GM21717 (cell line): Measurements from ENCODE around the gene VSIG10L2.
"Not testable (repeated sequence)": the region's sequence is repeated elsewhere in the genome, so short reads cannot be mapped to it uniquely, and the experiment has no call there.

Experiments
- ATAC-seq: cut with Tn5 transposase; IDR thresholded peaks from one replicate; pipeline ENCODE4 v1.9.1; 2021; ENCODE audit warnings: mild to moderate bottlenecking, moderate library complexity; ENCODE audit not compliant: unreplicated experiment

VSIG10L2 gene

GRCh38 chr11:125959511-125959910 lies 13.7 kb downstream of the VSIG10L2 start:
- ATAC-seq, result no peak

GRCh38 chr11:125959931-125960330 lies 14.1 kb downstream of the VSIG10L2 start:
- no peak for ATAC-seq

GRCh38 chr11:125960771-125961170 lies 14.9 kb downstream of the VSIG10L2 start:
- ATAC-seq, result no peak

GRCh38 chr11:125967515-125967914 lies 21.7 kb downstream of the VSIG10L2 start:
- ATAC-seq, result no peak

GRCh38 chr11:125968354-125968753 lies 22.5 kb downstream of the VSIG10L2 start:
- ATAC-seq, result no peak

GRCh38 chr11:125971618-125972017 lies 25.8 kb downstream of the VSIG10L2 start:
- ATAC-seq, result no peak

GRCh38 chr11:125974284-125974683 lies 28.4 kb downstream of the VSIG10L2 start:
- no peak for ATAC-seq

GRCh38 chr11:125975634-125976033 lies 29.8 kb downstream of the VSIG10L2 start:
- no peak for ATAC-seq

GRCh38 chr11:125976156-125976555 lies 30.3 kb downstream of the VSIG10L2 start:
- ATAC-seq, result no peak

GRCh38 chr11:125977333-125977732 lies 31.5 kb downstream of the VSIG10L2 start:
- no peak for ATAC-seq

GRCh38 chr11:125978181-125978716 lies 32.4 kb downstream of the VSIG10L2 start:
- no peak for ATAC-seq

- ATAC-seq, result no peak
Observed at GRCh38 chr11:125978778-125979407, 33.0 kb downstream of the VSIG10L2 start.

- no peak for ATAC-seq
Observed at GRCh38 chr11:125979511-125979910, 33.7 kb downstream of the VSIG10L2 start.

GRCh38 chr11:125980436-125980835 lies 34.6 kb downstream of the VSIG10L2 start:
- no peak for ATAC-seq

GRCh38 chr11:125982348-125982730 lies 36.5 kb downstream of the VSIG10L2 start:
- no peak for ATAC-seq

- ATAC-seq, result not testable (repeated sequence)
Observed at GRCh38 chr11:125985956-125986355, 40.1 kb downstream of the VSIG10L2 start.

GRCh38 chr11:125987066-125987641 lies 41.3 kb downstream of the VSIG10L2 start:
- no peak for ATAC-seq

- no peak for ATAC-seq
Observed at GRCh38 chr11:125990244-125990643, 44.4 kb downstream of the VSIG10L2 start.

GRCh38 chr11:125992893-125993292 lies 47.0 kb downstream of the VSIG10L2 start:
- no peak for ATAC-seq

GRCh38 chr11:125994509-125994908 lies 48.7 kb downstream of the VSIG10L2 start:
- no peak for ATAC-seq

- peak; percentile 90 for ATAC-seq
Observed at GRCh38 chr11:125995313-125995712, 49.5 kb downstream of the VSIG10L2 start.

GRCh38 chr11:125998267-125998666 lies 52.4 kb downstream of the VSIG10L2 start:
- ATAC-seq, result no peak
